HK-2 (cell line): ENCODE results near the gene GADD45A.
"Not testable (repeated sequence)": the region's sequence is repeated elsewhere in the genome, so short reads cannot be mapped to it uniquely, and the experiment has no call there.

ENCODE experiments used
- DNase-seq: peaks from one replicate; pipeline ENCODE4 v3.0.0-alpha.2; 2018; ENCODE audit not compliant: unreplicated experiment

The GADD45A gene

GRCh38 chr1:67721112-67721511 lies 36.1 kb downstream of the GADD45A start:
- DNase-seq, result no peak

- DNase-seq, result no peak
Observed at GRCh38 chr1:67721650-67722291, 36.8 kb downstream of the GADD45A start.

GRCh38 chr1:67722292-67722944 lies 37.4 kb downstream of the GADD45A start:
- no peak for DNase-seq

GRCh38 chr1:67723126-67723525 lies 38.1 kb downstream of the GADD45A start:
- DNase-seq, result no peak

GRCh38 chr1:67723620-67724019 lies 38.6 kb downstream of the GADD45A start:
- DNase-seq, result no peak

GRCh38 chr1:67724928-67725560 lies 40.0 kb downstream of the GADD45A start:
- peak; percentile 66 for DNase-seq

- no peak for DNase-seq
Observed at GRCh38 chr1:67726224-67726623, 41.2 kb downstream of the GADD45A start.

GRCh38 chr1:67729872-67730271 lies 44.9 kb downstream of the GADD45A start:
- DNase-seq, result no peak

GRCh38 chr1:67730312-67730711 lies 45.3 kb downstream of the GADD45A start:
- not testable (repeated sequence) for DNase-seq

- no peak for DNase-seq
Observed at GRCh38 chr1:67731322-67731721, 46.3 kb downstream of the GADD45A start.

GRCh38 chr1:67732750-67733151 lies 47.8 kb downstream of the GADD45A start:
- DNase-seq, result no peak

GRCh38 chr1:67733681-67734322 lies 48.8 kb downstream of the GADD45A start:
- no peak for DNase-seq

- DNase-seq, result no peak
Observed at GRCh38 chr1:67734323-67734690, 49.3 kb downstream of the GADD45A start.

- no peak for DNase-seq
Observed at GRCh38 chr1:67735206-67735605, 50.2 kb downstream of the GADD45A start.

GRCh38 chr1:67735806-67736627 lies 51.0 kb downstream of the GADD45A start:
- DNase-seq, result peak; percentile 62

- DNase-seq, result no peak
Observed at GRCh38 chr1:67736750-67737149, 51.7 kb downstream of the GADD45A start.

- no peak for DNase-seq
Observed at GRCh38 chr1:67737875-67738274, 52.9 kb downstream of the GADD45A start.
